NCI-H2029 treated with DMSO at 0.1 percent for 48 hours (cell line): ENCODE data around the gene ZNF750.
A peak's percentile ranks its signal among the peaks of the same experiment; 100 is the strongest.

ENCODE experiments used
- DNase-seq: peaks from one replicate; lab custom pipeline; 2025; lab: John Stamatoyannopoulos, UW

ZNF750 gene

DNA sequence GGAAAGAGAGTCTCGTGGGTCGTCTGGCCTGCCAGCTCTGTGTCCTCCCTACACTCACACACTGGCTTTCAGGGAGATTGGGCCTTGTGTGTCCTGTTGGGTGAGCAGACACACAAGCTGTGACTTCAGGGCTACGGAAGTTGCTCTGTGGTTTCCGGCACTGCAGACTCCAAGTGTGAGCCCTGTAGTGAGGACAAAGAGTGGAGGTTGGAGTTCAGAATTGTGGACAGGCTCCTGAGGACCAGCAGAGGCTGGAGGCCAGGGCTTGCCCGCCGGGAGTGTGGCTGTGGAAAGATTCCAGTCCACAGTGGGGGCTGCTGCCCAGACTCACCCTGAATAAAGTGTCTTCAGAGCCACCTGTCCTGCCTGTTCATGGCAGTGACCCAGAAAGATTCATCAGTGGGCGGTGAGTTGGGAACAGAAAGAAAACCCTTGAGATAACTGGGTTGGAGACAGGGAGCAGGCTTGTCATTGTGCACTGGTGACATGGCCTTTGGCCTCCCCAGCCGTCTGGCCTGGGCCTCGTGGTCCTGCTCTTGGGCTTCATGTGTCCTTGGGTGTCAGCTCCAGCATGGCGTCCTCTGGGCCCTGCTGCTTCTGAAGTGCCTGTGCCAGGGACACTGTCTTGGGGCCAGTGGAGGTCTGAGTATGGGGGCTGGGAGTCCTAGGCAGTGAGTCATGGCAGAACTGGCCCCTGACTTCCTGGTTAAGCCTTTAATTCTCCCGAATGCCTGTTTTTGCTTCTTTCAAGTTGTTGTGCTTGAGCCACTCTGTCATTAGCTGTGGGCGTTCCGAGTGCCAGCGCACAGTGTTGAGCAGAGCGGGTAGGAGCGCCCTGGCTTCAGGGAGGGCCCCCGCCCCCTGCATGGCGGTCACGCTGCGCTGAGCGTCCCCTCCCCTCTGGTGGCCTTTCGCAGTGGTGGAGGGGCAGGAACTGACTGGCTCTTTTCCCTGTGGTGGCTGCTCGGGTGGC, 19.9 kb upstream of the ZNF750 start:
- DNase-seq = no peak

DNA sequence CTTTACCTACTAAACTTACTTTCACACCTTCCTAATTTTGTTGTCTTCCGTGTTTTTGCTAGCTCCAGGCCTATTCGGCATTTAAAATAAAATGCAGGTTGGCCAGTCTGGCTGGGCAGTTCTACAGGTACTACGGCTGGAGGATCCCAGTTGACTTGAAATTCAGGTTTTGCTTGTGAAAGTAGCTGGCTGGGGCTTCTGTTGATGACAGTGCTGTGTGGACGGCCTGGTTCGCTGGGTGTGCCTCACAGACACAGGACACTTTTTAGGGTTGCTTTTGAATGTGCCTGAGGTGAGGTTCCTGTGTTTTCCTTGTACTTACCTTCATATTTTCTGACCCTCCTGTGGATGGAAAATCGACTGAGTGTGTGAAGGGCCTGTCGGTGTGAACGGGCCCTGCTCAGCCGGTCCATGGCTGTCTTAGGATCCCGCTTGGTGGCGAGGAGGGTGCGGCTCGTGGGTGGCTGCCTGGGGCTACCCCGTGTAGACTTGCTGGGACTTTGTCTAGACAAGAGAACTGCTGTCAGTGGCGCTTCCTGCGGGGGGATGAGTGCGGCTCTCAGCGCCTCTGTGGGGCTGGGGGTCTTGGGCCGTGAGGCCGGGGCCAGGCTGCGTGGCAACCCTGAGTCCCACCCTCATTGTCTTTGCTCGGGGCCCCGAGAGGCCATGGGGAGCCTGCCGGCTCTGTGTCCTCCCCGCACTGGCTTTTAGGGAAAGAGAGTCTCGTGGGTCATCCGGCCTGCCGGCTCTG, 18.7 kb upstream of the ZNF750 start:
- no peak for DNase-seq

DNA sequence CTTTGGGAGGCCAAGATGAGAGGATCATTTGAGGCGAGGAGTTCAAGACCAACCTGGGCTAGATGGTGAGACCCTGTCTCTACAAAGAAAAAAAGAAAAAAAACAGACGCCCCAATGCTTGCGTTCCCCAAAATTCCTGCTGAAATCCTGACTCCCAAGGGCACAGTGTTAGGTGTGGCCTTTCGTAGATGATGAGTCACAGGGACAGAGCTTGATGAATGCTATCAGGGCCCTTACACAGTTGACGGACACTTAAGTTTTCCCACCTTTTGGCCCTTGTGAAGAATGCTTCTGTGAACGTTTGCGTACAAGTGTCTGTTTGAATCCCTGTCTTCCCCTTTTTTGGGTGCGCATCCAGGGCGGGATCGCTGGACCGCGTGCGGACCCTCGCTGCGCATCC, 16.5 kb upstream of the ZNF750 start:
- no peak for DNase-seq

DNA sequence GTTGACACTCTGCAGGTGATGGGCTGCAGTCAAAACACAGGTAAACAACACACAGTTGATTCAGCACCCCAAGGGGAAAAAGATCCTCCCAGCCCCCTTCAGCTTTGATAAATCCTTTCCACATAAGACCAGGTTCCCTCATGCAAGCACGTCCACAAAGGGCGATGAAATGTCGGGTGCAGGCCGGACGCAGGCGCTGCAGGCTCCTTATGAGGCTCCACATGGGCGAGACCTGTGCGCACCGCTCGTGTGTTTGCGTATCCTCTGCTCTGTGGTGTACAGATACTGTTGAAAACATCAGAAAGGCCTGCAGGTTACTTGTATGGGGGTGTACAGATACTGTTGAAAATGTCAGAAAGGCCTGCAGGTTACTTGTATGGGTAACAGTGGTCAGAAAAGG, 14.4 kb upstream of the ZNF750 start:
- DNase-seq = no peak

DNA sequence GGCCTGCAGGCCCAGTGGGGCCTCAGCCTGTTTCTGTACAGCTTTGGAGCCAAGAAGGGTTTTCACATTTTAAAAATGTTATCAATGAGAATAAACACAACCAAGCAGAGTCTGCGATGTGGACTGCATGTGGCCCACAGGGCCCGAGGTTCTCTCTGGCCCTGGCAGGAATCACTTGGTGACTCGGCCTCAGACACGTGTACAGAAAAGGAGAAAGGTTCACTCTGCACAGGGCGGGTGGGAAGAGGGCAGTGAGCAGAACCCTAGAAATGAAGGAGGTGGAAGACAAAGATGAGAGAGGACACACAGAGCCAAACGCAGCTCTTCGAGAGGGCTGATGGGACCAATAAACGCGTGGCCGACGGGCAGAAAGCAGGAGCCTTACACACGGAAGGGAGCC, 11.6 kb upstream of the ZNF750 start:
- DNase-seq = no peak

DNA sequence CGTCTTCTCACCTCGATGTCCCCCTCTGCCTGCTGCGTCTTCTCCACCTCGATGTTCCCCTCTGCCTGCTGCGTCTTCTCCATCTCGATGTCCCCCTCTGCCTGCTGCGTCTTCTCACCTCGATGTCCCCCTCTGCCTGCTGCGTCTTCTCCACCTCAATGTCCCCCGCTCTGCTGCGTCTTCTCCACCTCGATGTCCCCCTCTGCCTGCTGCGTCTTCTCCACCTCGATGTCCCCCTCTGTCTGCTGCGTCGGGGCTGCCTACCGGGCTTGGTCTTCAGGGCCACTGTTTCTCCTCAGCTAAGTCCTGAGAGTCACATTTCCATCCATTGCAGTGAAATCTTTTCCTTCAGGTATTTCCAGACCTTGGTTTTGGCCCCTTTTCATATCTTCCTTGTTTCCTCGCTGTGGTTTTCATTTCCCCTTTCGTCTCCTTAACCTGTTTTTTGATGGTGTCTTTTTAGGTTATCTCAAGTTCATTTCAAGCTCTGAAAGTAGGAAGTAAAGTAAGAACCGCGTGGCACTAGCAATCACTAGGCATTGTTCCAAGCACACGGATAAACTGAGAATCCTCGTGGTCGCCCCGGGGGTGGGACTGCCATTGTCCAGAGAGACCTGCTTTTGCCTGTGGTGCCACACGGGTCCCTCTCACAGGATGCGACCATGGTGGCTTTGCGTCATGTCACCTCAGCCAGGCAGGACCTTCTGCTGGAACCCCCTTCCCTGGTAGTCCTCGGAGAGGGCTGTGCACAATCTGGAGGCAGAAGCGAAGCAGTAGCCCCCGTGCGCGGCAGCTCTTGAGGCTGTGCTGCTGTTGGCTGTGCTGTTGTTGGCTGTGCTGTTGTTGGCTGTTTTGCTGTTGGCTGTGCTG, 9.5 kb upstream of the ZNF750 start:
- DNase-seq = no peak

DNA sequence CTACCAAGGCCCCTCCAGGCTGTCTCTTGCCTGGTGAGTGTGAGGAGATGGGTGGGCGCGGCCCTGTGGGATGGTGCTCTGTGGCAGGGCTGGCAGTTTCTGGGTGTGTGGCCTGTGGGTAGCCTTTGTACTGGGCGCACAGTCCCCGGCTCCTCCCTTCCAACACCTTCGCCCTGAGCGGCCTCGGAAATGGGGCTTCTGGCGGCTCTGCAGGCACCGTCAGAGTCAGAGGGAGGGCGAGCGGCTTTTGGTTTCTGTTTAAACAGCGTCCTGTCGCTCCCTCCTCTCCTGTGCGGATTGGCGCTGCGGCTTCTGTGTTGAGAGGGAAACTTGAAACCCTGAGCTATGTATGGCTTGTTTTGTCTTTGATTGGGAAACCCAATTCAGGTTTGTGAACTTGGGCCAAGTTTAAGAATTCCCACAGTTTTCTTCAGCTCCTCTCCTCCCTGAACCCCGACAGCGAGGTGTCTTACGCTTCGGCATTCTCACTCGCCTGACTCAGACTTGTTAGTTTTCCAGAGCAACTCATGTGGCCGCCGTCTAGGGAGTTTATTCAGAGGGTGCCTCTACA, 8.3 kb upstream of the ZNF750 start:
- DNase-seq = peak; percentile 39

DNA sequence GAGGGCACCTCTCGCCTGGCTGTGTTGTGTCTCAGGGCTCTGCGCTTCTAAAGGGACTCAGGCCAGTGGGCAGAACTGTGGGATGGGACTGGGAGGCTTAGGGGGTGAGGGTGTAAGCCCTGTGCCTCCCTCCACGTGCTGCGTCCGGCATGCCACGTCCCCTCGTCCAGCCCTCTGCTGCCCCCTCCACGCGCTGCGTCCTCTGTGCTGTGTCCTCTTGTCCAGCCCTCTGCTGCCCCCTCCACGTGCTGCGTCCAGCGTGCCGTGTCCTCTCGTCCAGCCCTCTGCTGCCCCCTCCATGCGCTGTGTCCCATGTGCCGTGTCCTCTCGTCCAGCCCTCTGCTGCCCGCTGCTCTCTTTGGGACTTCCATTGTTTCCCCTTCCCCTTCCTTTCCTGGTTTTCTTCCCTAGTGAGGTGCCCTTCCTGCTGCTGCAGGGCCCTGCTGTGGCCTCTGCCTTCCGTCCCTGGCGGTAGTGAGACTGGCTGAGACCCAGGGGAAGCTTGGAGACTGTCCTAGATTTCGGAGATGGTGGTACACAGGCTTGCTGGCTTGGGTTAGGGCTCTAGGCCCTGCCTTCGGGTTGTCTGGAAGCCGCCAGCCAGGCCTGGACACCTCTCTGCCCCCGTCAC, 6.4 kb upstream of the ZNF750 start:
- DNase-seq = no peak

DNA sequence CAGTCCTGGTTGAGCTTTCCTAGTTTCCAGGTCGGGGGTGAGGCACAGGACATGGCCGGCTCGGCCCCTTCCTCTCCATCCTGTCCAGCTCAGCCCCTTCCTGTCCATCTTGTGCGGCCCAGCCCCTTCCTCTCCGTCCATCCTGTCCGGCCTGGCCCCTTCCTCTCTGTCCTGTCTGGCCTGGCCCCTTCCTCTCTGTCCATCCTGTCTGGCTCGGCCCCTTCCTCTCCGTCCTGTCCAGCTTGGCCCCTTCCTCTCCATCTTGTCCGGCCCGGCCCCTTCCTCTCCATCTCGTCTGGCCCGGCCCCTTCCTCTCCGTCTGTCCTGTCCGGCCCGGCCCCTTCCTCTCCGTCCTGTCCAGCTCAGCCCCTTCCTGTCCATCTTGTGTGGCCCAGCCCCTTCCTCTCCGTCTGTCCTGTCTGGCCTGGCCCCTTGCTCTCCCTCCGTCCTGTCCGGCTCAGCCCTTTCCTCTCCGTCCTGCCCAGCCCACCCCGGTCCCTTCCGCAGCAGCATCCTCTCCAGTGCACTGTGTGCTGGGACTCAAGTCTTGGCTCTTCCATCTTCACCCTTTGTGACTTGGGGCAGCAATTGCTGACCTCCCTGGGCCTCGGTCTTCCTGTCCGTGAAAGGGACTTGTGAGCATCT, 5.5 kb upstream of the ZNF750 start:
- DNase-seq = no peak

DNA sequence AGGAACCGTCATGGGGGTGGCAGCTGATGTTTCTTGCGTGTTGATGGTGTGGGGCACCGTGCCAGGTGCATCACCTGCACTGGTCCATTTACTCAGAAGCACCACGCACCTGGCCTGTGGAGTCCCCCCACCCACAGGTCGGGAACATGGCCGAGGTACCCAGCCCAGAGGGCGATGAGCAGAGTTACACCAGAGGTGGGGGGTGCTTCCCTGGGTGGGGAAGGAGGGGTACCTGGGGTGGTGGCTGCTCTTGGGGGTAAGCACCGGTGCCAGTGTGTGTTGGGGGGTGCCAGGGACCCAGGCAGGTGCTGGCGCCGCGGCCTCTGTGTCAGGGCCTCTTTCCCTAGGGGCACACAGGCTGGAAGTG, 5.0 kb upstream of the ZNF750 start:
- DNase-seq = no peak

DNA sequence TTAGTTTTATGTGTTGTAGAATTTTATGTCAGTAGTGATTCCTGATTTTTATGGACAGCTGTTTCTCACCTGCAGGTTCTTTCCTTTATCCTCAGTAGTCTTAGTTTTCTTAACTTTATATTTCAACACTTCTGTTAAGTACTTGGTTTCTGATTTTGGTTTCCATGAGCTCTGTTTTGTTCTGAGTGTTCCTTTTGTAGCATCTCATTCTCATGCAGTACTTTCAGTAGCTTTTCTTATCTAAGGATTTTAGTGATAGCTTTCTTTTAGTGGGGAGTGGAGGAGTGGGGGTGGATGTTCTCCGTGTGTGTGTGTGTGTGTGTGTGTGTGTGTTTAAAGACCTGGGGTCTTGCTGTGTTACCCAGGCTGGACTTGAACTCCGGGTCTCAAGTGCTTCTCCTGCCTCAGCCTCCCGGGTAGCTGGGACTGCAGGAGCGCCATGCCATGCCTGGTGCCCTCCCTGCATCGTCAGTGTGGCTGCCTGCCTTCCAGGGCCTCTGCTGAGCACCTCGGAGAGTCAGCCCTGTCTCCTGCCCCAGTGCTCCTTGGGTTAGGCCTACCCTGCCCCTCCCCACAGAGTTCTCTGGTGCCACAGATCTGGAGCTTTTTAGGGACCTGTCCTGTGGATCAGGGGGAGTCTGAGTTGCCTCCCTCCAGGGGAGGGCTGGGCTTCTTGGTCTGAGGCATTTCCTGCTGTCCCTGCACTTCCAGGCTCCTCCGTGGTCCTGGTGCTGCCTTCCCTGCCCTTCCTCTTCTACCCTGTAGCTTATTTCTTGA, 4.3 kb upstream of the ZNF750 start:
- DNase-seq = no peak

DNA sequence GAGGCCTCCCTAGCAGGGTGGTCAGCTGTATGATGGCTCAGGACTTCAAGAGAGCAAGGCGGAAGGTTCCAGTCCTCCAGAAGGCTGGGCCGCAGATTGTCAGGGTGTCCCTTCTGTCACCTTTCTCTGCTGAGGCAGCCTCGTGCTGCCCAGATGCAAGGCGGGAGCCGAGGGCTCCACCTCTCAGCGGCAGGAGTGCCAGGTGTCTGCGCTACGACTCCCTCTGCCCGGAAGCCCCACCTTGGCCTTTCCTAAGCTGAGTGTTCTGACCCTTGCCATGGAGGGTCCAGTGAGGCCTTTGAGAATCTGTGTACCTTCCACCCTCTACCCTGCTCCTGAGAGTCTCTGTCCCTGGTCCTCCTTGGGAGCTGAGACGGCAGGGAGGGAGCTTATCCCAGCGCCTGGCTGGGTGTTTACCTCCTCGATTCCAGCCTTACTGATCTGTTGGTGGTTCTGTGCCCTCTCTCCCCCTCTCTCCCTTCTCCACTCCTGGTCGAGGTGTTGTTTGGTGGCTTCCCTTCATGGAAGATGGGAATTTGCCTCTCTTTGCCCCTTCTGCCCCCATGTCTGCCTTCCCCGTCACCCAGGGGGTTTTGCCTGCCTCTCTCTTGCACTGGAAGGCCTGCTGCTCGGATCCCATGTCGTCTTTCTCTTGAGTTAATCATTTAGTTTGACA, 2.2 kb upstream of the ZNF750 start:
- DNase-seq = no peak

DNA sequence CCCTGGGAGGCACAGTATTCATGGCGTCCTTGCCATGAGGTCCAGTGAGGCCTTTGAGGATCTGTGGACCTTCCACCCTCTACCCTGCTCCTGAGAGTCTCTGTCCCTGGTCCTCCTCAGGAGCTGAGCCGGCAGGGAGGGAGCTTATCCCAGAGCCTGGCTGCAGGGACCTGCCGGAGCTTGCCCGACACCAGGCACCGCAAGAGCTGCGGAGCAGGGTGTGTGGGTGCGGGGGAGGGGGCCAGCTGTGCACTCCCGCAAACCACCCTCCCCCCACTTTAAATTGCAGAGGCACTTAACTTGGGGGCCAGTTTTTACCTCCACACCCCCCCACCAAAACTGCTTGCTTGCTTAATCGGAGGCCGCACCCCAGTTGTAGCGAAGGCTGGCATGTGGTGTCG, 609 bp upstream of the ZNF750 start:
- DNase-seq = no peak

DNA sequence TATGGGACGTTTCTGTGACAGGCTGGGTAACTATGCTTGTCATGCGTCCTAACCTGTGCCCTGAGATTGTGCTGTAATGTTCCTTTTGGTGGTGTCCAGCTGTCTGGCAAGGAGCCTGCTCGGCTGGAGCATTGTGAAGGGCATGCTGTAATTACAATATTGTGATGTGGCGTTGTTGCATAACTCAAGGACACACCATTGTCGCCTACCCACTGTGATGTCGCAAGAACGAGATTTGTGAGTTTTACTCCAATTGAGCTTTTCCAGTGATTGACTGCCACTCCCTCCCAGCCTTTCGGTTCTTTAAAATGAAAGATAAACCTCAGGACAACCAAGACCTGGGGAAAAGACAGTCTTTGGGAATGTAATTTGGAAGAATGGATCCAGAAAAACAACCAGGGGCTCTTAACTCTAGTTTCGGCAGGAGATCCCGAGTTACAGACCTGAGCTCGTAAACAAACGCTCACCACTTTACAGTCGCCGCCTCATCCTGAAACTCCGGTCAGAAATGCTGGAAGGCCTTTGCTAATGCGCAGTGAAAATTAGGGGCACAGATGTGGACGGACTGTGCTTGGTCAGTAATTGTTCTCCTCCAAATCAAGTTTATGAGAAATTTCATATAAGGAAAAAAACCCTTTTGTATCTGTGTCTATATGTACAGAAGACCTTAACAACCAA, 1.3 kb downstream of the ZNF750 start:
- DNase-seq = no peak

DNA sequence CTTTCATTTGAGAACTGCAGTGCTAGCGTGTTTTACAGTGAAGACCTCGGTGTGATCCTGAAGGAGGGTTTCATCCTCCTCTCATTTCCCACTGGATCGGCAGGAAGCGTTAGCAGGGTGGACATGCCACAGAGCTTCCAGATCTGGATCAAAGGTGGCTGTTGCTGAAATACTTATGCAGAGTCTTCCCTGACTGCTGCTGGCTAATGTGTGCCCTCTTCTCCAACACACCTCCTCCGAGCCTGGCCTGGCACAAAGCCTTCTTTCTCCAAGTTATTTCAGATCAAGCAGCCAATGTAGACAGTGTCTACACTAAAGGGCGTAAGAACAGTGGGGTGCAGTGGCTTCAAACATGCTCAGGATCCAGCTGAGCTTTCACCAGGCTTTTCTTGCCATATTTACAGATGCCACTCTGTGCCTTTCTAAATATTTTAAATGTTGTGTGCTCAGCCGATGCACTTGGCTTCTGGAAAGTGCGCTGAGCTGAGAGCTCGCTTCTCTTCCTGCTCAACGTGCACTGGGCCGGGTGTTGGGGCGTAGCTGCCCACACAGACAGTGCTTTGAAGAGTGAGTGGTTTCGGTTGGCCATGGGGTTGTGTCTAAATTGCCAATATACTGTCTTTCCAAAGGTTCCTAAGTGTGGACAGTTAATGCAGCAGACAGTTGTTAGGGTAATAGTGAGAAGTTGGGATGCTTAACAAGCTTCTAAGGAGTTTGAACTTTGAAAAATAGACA, 2.1 kb downstream of the ZNF750 start:
- no peak for DNase-seq

DNA sequence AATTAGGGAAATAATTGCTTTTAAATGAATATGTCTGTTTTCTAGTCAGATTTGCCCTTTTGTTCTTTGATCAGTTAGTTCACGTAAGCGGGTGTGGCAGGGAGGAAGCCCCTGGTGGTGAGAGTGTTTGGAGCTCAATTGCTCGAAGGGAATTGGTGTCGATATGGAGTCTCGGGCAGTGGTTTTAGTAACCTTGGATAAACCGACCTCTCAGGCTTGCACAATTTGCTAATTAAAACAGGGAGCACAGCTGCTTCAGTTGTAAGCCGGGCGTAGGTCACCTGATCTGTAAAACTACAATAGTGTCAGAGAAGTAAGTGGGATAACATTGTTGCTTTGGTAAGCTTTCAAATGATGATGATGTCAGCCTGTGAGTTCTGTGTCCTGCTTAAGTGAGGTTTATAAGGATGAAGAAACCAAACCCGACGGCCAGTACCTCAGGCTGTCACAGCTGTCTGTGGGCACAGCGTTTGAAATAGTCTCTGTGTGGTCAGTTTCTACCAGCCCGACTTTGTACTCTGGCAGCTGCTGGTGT, 2.9 kb downstream of the ZNF750 start:
- no peak for DNase-seq

DNA sequence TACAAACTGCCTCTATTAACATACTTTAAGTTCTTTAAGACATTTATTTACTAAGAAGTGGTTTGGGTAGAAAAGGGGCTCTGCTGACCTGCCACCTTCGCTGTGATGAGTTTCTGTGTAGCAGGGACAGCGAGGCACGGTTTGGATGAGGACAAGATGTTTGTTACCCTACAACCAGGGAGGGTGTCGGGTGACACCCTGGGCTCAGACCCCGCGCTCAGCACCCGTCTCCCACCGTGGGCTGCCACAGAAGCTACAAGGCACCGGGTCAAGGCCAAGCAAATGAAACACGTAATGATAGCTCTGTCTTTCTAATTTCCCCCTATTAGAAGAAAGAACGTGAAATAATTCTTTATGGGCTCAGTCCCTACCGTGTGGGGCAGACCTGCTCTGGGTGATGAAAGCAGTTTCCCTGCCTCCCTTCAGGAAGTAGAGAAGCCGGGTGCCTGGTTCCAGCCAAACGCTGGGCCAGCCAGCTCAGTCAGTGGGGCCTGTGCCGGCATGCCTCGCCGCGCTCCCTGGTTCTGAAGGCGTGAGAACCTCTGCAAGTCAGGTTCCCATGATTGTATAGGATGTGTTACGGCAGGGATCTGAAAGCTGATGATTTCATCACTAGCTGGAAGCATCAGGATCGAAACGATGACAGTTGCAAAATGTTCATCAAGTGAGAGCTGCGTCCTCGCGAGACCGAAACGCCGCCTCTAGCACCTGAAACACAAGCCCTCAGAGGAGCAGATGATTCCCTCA, 3.9 kb downstream of the ZNF750 start:
- no peak for DNase-seq
